Kasumi-1 (cell line): ENCODE measurements around the gene FBN2.

ENCODE experiments used
- DNase-seq, 2 experiments: peaks; one replicate each; lab custom pipeline; 2025; lab: John Stamatoyannopoulos, UW

Gene FBN2

DNA sequence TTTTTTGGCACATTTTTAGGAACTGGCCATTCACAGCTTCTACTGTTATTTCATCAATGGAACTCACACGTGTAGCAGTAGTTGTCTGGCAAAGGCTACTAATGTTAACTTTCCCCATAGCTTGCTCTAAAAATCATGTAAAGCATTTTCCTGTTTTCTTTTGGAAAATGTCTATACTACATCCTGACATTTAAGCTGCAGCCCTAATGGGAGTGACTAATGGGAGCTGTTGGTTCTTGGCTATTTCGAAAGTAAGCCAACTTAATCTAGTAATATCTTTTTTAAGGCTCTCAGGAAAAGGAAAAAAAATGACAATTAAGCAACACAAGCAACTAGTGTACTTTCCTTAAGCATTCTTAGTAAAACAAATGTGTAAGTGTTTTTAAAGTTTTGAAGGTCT, 285.3 kb downstream of the FBN2 start:
- DNase-seq = no peak

DNA sequence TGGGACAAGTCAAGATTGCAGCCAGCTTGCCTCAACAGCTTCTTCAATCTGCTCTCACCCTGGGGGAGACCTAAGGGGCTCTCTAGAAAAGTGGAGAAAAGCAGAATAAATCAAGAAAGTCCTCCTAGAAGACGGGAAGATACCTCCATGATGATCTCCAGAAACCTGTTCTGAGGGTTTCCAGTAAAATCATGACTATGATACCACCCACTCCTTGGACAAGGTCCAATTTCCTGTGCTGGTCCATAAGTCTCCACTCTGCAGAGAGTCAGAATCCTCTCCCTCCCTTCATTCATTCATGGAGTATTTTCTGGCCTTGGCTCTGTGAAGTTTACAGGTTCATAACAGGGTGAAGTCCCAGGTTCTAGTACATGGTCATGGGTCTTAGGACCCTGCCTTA, 285.8 kb downstream of the FBN2 start:
- DNase-seq = no peak

DNA sequence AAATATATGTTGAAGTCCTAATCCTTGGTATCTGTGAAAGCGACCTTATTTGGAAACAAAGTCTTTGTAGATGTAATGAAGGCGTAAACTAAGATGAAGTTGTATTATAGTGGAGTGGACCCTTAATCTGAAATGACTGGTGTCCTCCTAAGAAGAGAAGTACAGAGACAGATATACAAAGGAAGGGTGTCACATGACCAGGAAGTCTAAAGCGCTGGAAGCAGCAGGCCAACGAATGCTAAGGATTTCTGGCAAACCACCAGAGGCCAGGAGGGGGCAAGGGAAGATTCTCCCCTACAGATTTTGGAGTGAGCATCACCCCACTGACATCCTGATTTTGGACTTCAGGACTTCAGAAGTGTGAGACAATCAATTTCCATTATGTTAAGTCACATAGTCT, 292.1 kb downstream of the FBN2 start:
- DNase-seq = no peak

DNA sequence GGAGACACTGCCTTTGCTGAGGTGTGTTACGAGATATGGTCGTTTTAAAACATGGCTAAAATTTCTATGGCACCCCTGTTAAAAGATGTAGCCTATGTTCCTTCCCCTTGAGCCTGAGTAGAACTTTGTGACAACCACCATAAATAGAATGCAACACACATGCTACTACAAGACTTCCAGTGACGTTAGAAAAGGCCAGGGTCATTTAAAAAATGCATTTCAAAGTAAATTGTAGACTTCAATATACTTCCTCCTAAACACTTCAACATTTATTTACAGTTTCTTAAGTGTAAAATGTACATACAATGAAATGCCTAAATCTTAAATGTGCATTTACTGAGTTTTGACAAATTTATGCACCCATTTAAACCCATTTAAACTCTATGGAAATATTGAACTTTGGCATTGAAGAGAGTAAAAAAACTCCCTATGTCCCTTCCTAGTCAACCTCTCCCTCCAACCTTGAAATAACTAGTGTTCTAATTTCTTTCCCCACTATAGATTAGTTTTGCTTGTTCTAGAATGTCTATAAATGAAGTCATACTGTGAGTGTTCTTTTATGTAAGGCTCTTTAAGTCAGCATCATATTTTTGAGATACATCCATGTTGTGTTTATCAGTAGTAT, 294.0 kb downstream of the FBN2 start:
- no peak for DNase-seq

DNA sequence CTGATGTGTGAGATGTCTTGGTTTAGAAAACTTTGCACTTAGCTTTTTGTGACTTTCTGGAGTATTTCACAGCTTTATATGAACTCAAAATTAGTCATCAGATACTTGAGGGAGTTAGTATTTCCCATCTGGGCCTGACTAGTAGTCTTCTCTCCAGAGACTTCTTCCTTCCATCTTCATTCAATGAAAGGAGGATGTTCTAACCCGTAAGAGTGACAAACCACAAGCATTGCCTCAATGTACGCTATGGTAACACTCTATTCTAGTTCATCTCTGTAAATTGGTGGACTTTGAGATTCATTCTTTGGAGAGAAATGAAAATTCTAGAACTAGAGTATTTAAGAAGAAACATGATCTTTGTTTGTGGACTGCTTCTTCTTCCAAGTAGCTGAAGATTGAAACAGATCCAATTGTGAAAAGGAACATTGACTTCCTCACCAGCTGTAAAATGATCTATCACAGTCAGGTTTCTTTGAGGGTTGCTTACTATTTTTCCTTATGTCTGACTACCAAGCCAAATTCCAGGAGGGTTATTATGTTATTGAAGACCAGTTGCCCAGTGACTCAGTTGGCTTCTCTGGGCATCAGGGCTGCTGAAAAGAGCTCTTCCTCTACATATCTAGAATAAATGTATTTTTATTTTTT, 296.9 kb downstream of the FBN2 start:
- DNase-seq = no peak

DNA sequence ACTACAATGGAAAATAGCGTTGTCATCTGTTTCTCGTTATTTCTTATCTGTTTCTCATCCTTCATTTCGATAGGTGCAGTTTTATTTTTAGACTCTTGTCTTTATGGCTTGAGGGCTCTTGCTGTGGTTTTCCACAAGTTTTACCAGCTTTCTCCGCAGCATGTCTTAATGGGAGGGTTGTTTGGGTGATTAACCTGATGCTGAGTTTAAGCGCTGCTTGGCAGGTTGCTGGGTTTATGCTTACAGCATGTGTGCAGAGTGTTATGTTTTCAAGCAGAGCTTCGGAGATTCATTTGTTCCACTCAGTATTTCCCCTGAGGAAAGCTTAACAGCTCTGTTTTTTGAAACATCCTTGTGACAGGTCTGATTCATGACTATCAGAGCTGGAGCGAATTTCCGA, 300.5 kb downstream of the FBN2 start:
- DNase-seq = no peak

DNA sequence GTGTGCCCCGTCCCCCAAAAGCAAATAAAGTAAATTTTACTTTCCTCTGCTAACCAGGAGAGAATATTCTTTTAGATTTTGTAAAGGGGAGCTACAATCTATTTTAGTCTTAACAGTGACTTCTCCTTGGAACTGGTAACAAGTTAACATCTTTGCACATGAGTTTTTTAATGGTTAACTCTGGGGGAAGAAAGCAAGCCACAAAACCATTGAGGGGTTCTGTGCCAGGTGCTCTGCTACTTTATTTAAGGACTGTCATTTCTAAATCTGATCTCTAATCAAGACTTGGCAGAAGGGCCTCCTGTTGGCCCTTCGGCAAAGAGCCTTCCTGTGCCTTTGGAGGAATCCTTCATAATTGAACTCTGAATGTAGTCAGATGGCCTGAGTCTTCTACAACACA, 301.0 kb downstream of the FBN2 start:
- DNase-seq = no peak

DNA sequence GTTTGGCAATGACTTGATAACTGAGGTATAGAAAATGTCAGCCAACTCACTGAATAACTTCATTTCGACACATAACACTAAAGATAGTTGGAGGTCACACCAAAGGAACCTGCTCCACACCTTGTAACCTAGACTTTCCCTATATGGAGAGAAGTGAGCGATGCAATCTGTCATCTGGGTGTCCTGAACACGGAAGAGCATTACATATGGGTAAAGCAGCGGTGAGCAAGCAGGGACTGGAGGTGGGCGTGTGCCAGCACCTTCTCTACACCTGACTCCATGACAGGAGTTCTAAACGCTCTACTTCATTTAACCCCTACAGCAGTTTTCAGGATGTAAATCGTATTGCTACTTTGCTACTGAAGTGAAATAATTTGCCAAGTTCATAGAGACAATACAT, 301.7 kb downstream of the FBN2 start:
- DNase-seq = no peak

DNA sequence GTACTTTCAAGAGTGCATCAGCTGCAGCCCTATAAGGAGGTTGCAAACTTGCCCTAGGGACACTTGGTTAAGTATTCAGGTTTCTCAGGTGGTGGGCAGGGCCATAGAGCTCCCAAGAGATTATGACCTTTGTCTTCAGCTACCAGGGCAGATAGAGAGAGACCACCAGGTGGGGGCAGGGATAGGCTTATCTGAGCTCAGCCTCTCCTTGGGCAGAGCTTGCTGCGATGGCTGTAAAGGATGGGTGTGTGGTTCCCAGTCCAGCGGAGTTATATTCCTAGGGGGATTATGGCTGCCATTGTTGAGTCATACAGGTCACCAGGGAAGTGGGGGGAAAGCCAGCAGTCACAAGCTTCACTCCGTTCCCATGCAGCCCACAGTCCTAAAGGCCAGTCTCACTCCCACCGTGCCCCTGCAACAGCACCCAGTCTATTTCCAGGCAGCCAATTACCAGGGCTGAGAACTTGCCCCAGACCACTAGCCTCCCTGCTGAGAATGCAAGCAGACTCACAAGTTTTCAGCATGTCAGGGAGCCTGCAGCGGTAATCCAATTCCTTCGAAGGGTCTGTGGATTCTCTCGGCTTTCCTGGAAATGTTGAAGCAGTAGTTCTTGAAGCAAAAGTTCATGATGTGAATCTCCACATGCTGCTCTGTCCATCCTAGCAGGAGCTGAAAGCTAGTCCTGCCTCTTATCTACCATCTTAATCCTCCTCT, 303.0 kb downstream of the FBN2 start:
- DNase-seq = no peak

DNA sequence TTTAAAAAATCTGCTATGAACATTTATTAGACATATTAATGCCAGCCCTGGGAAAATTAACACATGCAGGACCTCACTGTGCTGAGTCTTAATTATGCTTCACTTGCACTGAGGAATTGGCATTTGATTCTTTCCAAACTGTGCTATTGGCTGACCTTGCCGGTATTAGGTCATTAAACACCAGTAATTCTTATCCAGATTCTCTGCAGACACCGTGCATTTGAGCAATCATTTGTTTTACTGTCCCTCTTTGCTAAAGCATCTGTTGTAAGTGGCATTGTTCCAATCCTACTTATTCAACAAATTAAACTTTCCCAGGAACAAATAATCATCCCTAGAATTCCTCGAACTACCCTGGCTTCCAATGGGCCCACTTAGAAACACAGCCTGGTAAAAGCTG, 309.5 kb downstream of the FBN2 start:
- DNase-seq = no peak

DNA sequence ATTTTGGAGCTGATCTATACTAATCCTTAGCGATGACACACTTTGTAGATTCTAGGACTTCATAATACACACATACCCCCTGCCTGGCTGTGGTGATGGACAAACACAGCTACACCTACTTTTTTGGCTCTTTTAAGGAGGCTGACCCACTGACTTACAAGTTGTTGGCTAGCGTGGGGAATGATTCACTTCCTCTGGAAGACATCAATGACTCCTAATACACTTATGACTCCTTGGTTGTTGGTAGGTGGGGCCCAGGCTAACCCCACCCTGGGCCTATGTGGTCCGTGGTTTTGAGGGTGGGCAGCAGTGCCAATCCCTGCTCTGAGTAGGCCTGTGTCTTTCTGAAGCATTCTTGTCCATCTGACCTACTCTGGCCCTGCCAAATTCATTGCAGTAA, 310.0 kb downstream of the FBN2 start:
- no peak for DNase-seq

DNA sequence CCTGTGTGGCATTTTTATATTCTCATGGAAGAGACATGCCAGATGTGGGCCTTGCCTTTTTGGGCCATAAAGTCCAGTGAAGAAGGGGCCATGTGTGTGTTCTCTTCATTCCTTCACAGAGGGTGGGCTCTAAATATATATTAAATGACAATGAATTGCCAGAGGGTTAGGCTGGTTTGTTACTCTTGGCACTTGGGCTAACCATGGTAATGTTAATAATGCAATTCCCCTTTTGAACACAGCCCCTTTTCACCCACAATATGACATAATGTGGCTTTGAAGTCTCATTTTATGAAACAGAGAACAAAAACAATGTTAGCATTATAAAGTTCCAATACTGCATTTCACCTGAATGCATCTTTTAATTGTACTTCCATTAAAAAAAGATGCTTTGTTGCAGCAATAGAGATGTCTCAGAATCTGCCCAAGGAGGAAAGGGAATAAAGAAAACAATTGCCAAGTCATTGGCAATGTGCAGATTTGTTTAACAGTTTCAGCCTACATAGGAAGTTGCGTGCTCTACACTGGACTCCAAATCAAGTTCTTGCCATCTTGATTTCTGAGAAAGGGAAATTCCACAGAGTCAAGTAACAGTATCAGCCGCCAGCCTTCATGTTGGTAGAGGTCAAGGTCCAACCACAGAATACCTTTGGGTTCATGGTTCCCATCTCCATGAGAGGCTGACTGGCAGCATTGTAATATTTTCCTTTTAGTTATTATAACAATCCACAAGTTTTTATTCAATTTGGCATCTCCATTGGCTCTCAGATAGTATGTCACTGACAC, 312.6 kb downstream of the FBN2 start:
- no peak for DNase-seq

DNA sequence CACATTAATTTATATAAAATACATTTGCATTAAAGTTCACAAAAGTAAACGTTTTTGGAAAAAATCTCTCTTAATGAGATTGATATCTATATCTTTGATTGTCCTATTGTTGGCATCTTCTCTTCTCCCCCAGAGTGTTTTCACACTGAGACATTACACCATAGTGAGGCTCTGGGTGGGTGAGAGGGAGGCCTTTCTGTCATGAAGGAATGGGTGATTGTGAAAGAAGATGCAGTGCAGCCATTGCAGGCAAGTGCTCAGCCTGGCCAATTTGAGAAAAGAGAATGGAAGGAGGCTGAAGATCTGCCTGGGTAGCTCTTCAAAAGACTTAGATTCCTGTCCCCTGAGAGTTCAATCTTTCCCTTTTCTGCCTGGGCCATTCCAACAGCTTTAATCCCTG, 313.7 kb downstream of the FBN2 start:
- DNase-seq = no peak

DNA sequence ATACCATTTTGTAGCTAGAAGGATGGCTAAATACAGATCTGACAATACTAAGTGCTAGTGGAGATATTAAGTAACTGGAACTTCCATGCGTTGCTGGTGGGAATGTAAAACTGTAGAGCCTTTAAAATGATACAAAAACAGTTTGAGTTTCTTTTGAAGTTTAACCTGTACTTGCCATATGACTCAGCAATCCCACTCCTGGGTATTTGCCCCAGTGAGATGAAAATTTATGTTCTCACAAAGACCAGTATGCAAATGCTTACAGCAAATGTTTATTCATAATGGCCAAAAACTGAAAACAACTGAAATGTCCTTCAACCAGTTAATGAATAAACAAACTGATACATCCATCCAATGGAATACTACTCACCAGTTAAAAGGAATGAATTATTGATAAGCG, 317.2 kb downstream of the FBN2 start:
- DNase-seq = no peak

DNA sequence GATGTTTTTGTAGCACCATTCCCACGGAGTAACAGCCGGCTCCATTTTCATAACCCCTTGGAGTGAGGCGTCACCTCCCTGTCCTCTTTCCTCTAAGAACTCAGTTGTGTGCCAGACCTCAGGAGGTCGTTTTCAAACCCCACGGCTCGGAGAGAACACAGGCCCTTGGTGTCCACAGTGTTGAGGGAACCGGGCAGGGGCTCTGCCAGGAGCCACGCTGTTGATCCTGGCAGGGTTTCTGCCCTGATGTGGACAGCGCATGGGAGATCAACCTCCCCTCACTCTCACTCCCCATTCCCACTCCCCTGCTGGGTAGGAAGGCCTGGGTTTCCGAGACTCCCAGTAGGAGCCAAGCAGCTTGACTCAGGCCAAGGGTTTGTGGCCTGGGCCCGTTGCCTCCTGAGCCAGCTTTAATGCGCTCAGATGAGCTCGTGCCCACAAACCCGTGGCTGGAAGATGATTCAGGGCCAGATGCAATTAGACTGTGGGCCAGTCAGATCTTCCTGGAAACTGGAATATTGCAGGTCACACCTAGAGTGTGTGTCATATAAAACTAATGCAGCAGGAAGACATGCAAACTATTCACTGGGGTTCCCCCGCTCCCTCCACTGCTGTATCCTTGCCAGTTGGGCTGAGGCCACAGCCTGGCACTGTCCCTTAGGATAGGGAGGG, 321.0 kb downstream of the FBN2 start:
- no peak for DNase-seq

DNA sequence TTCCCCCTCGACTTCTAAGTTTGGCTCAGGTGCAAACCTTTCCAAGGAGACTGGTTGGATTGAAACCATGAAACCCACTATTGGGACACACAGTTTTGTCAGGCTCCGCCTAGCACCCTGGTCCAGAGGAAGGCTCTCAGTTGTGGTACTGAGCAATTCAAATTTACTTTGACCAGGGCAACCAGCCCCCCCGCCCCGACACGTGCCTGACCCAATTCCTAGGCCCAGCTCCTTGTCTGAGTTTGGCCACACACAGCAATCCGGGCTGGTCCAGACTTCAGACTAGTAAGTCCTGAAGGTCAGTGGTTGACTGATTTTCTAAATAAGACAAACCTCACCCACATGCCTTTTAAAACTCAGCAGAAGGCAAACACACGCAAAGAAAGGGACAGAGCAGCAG, 321.8 kb downstream of the FBN2 start:
- no peak for DNase-seq

DNA sequence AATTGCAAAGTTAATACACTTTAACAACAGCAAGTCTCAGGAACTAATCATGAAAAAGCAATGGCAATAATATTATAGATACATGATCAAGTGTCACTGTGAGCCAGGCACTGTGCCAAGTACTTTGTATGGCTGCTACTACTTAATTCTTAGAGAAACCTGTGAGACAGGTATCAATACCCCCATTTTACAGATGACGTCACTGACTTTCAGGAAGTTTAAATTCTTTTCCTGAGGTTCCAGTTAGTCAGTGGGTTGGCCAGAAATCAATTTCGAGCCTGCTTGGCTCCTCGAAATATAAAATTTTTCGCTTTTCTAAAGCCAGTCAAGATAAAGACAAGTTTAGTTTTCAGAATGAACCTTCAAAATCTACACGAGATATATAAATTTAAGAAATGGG, 324.2 kb downstream of the FBN2 start:
- no peak for DNase-seq

DNA sequence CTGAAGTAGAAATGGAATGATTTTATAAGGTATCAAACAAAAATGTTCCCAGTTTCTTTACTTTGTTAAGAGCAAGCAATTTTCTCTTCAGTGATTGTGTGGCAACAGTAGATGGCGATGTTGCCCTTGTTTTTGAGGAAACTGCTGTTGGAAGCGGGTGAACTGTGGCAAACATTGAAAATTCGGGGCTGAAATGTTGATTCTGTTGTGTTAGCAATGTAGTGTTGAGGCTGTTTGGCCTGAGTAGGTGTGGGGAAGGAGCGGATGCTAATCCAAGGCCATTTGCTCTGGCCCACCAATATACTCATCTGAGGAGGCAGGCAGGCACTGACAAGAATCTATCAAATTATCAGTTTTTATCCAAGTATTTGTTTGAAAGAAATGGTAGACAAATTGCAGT, 324.7 kb downstream of the FBN2 start:
- DNase-seq = peak; percentile 75 to 76

DNA sequence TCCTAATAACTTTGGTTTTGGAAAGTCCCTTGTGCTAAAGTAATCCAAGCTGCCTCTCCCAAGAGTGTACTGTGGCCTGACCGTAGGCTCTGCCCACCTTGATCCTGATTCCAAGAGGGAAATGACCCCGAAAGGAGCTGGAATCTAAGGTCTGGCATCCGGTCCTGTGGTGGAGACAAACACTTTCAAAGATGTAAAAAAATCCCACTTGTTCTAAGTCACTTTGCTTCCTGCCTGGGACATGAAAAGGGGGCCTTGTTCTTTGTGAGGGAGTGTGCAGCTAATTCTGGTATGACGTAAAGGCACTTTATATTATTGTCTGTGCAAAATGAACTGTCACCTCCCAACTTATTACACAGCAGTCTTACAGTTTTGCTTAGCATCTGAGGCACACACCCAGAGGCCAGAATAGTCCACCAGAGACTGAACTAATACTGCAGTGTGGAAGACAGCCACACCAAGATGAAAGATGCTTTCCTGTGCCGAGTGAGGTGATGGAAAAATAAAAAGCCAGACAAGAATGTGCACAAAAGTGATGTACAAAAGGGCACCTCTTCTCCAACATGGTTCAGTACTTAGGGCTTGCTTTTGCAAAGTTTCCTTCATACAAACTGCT, 325.7 kb downstream of the FBN2 start:
- no peak for DNase-seq

DNA sequence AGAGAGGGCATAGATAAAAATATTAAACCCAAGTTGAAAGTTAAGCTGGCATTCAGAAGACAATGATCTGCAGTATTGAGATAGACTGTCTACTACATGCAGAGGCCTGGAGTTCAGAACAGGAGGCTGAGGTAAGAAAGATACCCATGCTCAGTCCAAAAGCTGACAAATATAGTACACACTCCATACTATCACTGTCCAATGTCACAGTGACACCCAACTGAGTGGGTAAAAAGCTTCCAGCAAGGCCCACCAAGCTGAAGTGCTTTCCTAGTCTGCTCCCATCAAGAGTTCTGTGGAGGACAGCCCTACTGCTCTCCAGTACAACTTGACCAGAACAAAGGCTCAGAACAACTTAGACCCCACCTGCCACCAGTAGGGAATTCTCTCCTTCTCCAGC, 329.6 kb downstream of the FBN2 start:
- no peak for DNase-seq
